Fibroblast of lung (primary cell): ENCODE measurements around the gene PSMA4. TPM values are rescaled to one million over a fixed set of nuclear protein-coding genes. Genes with fewer than 3 reads are reported as not detected.
A peak's percentile ranks its signal among the peaks of the same experiment; 100 is the strongest.

Source experiments
- DNase-seq, 2 donors: peaks; one replicate each; pipeline versions ENCODE4 v3.0.0 to v3.0.0-alpha.2; 2010; ENCODE audit warnings: low read depth in 2 of 2
- H2AFZ ChIP-seq: 2 replicates; pipeline ENCODE4 v1.5.1; 2012; ENCODE audit warnings: low read length, control low read depth, inconsistent platforms
- H3K27ac ChIP-seq: 2 replicates; pipeline ENCODE4 v1.5.1; 2011; ENCODE audit warnings: low read length, control low read depth; ENCODE audit not compliant: insufficient read depth
- H3K27me3 ChIP-seq: 2 replicates; pipeline ENCODE4 v1.5.1; 2011; ENCODE audit warnings: mild to moderate bottlenecking, low read length; ENCODE audit not compliant: control insufficient read depth, insufficient read depth
- H3K36me3 ChIP-seq: 2 replicates; pipeline ENCODE4 v1.5.1; 2011; ENCODE audit warnings: low read length; ENCODE audit not compliant: control insufficient read depth, insufficient read depth
- H3K4me1 ChIP-seq: 2 replicates; pipeline ENCODE4 v1.5.1; 2011; ENCODE audit warnings: low read length; ENCODE audit not compliant: control insufficient read depth, insufficient read depth; ENCODE audit errors: extremely low read depth
- H3K4me2 ChIP-seq: 2 replicates; pipeline ENCODE4 v1.5.1; 2011; ENCODE audit warnings: low read length, control low read depth; ENCODE audit not compliant: insufficient read depth; ENCODE audit errors: extremely low read depth
- H3K4me3 ChIP-seq, 4 experiments: fragments of 200-600 bp in 1 of 4; sonication (generic) in 1 of 4; replicated peaks in 1 of 4; 2 replicates each; pipeline ENCODE4 v1.5.1; 2011 to 2016; ENCODE audit warnings: low read length in 4 of 4, low read depth in 3 of 4, mild to moderate bottlenecking in 3 of 4, control low read depth in 2 of 4, inconsistent platforms in 1 of 4, mixed read lengths in 1 of 4; ENCODE audit not compliant: insufficient read depth in 1 of 4; ENCODE audit errors: control extremely low read depth in 1 of 4
- H3K79me2 ChIP-seq: 2 replicates; pipeline ENCODE4 v1.5.1; 2012; ENCODE audit warnings: mild to moderate bottlenecking, low read length, inconsistent platforms; ENCODE audit not compliant: control insufficient read depth, insufficient read depth
- H3K9ac ChIP-seq: 2 replicates; pipeline ENCODE4 v1.5.1; 2011; ENCODE audit warnings: mild to moderate bottlenecking, low read length, control low read depth; ENCODE audit not compliant: insufficient read depth
- H3K9me3 ChIP-seq: 2 replicates; pipeline ENCODE4 v1.5.1; 2012; ENCODE audit warnings: low read depth, low read length; ENCODE audit not compliant: control insufficient read depth, insufficient read depth
- H4K20me1 ChIP-seq: 2 replicates; pipeline ENCODE4 v1.5.1; 2011; ENCODE audit warnings: low read length; ENCODE audit not compliant: control insufficient read depth, insufficient read depth; ENCODE audit errors: extremely low read depth
- CTCF ChIP-seq, 2 donors: IDR thresholded peaks in 1 of 2; conservative IDR thresholded peaks in 1 of 2; 1 replicate in 1 of 2; 2 replicates in 1 of 2; pipeline ENCODE4 v1.5.1; 2011 to 2012; ENCODE audit warnings: low read length in 2 of 2, control low read depth in 1 of 2, inconsistent platforms in 1 of 2, low read depth in 1 of 2, mild to moderate bottlenecking in 1 of 2
- EZH2 ChIP-seq: IDR thresholded peaks from 2 replicates; pipeline ENCODE4 v1.5.1; 2012; ENCODE audit warnings: low read length, control low read depth, mild to moderate bottlenecking; ENCODE audit errors: missing control alignments
- polyA plus RNA-seq, 2 donors: library from polyadenylated mRNA; depleted of rRNA in 1 of 2; stranded (reverse) in 1 of 2; unstranded in 1 of 2; fragments of >200 nt; gene quantifications; 2 replicates each; pipeline ENCODE4 v1.2.1, GENCODE V29; 2011 to 2012; ENCODE audit warnings: missing spikeins in 1 of 2
- total RNA-seq: library from RNA; depleted of rRNA; stranded (reverse); fragments of >200 nt; gene quantifications from 2 replicates; pipeline ENCODE4 v1.2.1, GENCODE V29; 2014

Gene PSMA4
- total and polyA plus RNA-seq, 2 donors (not counting 1 experiment from before 2014, with no cell fraction given) = 161 to 404 TPM

- Histone ChIP-seq H3K27ac (no peak overlapping the region), H3K9me3 (no peaks in the 10 kb centered on the region), H3K4me2 (no peak overlapping the region), H3K27me3 (peaks cover 5% of the 10 kb centered on the region), H3K79me2 (no peaks in the 10 kb centered on the region), H3K4me3 (peak overlapping the region in 1 of 4 experiments; percentile 57), H2AFZ (no peak overlapping the region), H3K9ac (no peak overlapping the region), H3K36me3 (no peaks in the 10 kb centered on the region), H4K20me1 (no peaks in the 10 kb centered on the region), H3K4me1 (peaks cover 3% of the 10 kb centered on the region)
- no peak for DNase-seq
- TF ChIP-seq CTCF (conservative IDR thresholded peaks at IDR 0.05 in 1 of 2, IDR thresholded peaks at IDR 0.05 in 1 of 2; ENCODE audit: low read depth in 1 of 2, low read length in 2 of 2) (no peak), EZH2 (no peak)
Measured at GRCh38 chr15:78564743-78565096, 24.5 kb downstream of the PSMA4 start.

GRCh38 chr15:78565097-78565950, 25.1 kb downstream of the PSMA4 start, which contains the start of gene CHRNA5:
TSS of gene CHRNA5 (plus strand) at chr15:78565520. CDS start at chr15:78565720, 200 bp downstream.
- H3K4me2 ChIP-seq = peak within 1 kb of the TSS; percentile 98
- peaks cover 3% of the 10 kb centered on the region for H3K4me1 ChIP-seq
- peak within 1 kb of the TSS; percentile 80 for H2AFZ ChIP-seq
- no peaks in the 10 kb centered on the region for H3K36me3 ChIP-seq
- H4K20me1 ChIP-seq = no peaks in the 10 kb centered on the region
- H3K27ac ChIP-seq = no peak within 1 kb of the TSS
- TF ChIP-seq CTCF (conservative IDR thresholded peaks at IDR 0.05 in 1 of 2, IDR thresholded peaks at IDR 0.05 in 1 of 2; ENCODE audit: low read depth in 1 of 2, low read length in 2 of 2) (no peak), EZH2 (no peak)
- no peaks in the 10 kb centered on the region for H3K9me3 ChIP-seq
- peak within 1 kb of the TSS; percentile 57 to 82 (median 66) for H3K4me3 ChIP-seq
- H3K27me3 ChIP-seq = peaks cover 5% of the 10 kb centered on the region
- no peaks in the 10 kb centered on the region for H3K79me2 ChIP-seq
- peak within 1 kb of the TSS; percentile 42 for H3K9ac ChIP-seq
- peak; percentile 79 to 80 for DNase-seq

- TF ChIP-seq CTCF (conservative IDR thresholded peaks at IDR 0.05 in 1 of 2, IDR thresholded peaks at IDR 0.05 in 1 of 2; ENCODE audit: low read depth in 1 of 2, low read length in 2 of 2) (peak; percentile 12 to 33), EZH2 (no peak)
- Histone ChIP-seq H2AFZ (peak overlapping the region; percentile 80), H3K9ac (no peak overlapping the region), H3K79me2 (no peaks in the 10 kb centered on the region), H3K4me1 (peaks cover 3% of the 10 kb centered on the region), H3K27ac (no peak overlapping the region), H3K4me3 (peak overlapping the region; percentile 57 to 82 (median 66)), H3K4me2 (peak overlapping the region; percentile 98), H3K36me3 (no peaks in the 10 kb centered on the region), H3K27me3 (peaks cover 5% of the 10 kb centered on the region), H4K20me1 (no peaks in the 10 kb centered on the region), H3K9me3 (no peaks in the 10 kb centered on the region)
- DNase-seq = peak; percentile 15 to 16
Measured at GRCh38 chr15:78565951-78566774, 25.9 kb downstream of the PSMA4 start.
